ENCODE measurements around the gene PTGDS. TPM values are rescaled to one million over a fixed set of nuclear protein-coding genes. Genes with fewer than 3 reads are reported as not detected.

PTGDS gene
- polyA plus RNA-seq, 1 donor from 2014 or later: not detected

DNA sequence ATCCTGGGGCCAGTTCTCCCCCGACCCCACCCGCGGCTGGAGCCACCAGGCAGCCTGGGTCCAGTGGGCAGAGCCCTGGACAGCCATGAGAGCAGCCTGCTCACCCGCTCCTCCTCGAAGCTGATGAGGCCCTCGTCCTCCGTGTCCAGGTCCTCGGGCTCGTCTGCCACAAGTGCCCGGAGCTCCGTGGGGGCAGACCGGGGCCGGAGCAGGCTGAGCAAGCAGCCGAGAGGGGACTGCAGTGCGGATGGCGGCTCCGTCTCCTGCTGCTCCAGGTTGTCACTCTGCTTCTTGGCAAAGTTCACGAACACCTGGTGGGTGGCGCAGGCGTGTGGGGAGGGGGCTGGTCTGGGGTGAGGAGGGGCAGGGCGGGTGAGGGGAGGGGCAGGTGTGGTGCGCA is 31.0 kb downstream of the PTGDS start:
- H3K4me1 Mint-ChIP-seq: no peaks in the 10 kb centered on the region

DNA sequence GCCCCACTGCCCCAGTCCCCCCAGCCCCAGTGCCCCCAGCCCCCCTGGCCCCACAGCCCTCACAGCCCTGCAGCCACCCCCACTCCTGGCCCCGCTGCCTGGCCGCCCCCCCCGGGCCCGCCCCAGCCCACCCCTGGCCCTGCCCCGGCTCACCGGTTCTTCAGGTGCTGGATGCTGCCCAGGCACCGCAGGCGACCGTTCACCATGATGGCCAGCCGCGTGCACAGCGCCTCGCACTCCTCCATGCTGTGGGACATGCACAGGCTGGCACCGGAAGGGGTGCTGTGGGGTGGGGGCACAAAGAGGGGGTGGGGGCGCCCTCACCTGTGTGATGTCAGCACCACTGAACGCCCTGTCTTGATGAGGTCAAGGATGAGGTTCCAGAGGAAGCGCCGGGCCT is 31.9 kb downstream of the PTGDS start:
- H3K4me1 Mint-ChIP-seq: no peaks in the 10 kb centered on the region
- peaks cover 3% of the 10 kb centered on the region for H3K27me3 Mint-ChIP-seq
- H3K9me3 Mint-ChIP-seq: peaks cover 0 to 1% (median 0%) of the 10 kb centered on the region in 3 donors
- no peak overlapping the region for H3K27ac Mint-ChIP-seq
- H3K4me3 Mint-ChIP-seq: no peak overlapping the region
- H3K36me3 Mint-ChIP-seq: no peaks in the 10 kb centered on the region

More for the DNA sequence above, 31.0 kb downstream of the PTGDS start:
- Mint-ChIP-seq H3K27ac (no peak overlapping the region), H3K9me3 (peaks cover 0 to 1% (median 0%) of the 10 kb centered on the region in 3 donors), H3K27me3 (peaks cover 3% of the 10 kb centered on the region), H3K36me3 (no peaks in the 10 kb centered on the region), H3K4me3 (no peak overlapping the region)

DNA sequence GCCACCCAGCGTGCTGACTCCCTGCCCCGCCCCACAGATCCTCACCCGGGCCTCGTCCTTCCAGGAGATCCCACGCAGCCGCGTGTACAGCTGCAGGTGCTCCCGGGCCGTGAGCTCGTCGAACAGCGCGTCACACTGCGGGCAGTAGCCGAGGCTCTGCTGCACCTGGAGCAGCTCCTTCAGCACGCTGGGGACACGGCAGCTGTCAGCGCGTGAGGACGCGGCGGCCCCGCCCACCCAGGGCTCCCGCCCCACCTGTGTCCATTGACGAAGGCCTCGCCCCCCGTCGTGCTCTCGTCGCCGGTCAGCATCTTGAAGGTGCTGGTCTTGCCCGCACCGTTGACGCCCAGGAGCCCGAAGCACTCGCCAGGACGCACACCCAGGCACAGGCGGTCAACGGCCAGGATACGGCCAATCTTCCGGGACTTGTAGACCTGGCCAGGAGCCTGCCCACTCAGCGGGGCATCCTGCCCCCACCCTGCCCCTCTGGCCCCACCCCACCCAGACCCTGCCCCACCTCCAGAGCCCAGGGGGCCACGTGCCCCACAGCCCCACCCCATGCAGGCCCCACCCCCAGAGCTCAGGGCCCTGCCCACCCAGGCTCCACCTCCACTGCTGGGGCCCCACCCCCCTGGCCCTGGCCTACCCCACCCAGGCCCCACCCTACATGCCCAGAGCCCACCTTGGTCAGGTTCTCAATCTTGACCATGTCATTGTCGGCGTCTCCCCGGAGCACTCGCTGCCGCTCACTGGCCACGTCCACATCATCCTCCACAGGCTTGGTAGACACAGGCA is 32.8 kb downstream of the PTGDS start:
- no peaks in the 10 kb centered on the region for H3K4me1 Mint-ChIP-seq
- H3K36me3 Mint-ChIP-seq: no peaks in the 10 kb centered on the region
- peaks cover 3% of the 10 kb centered on the region for H3K27me3 Mint-ChIP-seq
- H3K4me3 Mint-ChIP-seq: no peak overlapping the region
- no peaks in the 10 kb centered on the region for H3K9me3 Mint-ChIP-seq
- H3K27ac Mint-ChIP-seq: no peak overlapping the region

DNA sequence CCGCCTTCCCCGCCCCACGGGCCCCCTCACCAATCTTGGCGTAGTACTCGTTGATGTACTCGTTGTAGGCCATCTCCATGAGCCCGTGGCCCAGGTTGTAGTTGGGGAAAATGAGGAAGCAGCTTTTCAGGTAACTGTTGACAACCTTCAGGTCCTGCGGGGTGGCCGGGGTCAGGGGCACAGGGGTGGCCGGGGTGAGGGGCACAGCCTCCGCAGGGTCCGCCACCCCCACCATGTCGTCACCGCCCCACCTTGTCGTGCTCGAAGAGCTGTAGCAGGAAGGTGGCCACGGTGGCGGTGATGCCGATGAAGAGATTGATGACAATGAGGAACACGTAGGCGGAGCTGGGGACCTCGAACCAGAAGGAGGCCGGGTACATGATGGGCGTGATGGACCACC is 33.9 kb downstream of the PTGDS start:
- no peak overlapping the region for H3K4me3 Mint-ChIP-seq
- no peaks in the 10 kb centered on the region for H3K36me3 Mint-ChIP-seq
- H3K4me1 Mint-ChIP-seq: no peaks in the 10 kb centered on the region
- no peaks in the 10 kb centered on the region for H3K9me3 Mint-ChIP-seq
- H3K27me3 Mint-ChIP-seq: peaks cover 3% of the 10 kb centered on the region
- no peak overlapping the region for H3K27ac Mint-ChIP-seq

DNA sequence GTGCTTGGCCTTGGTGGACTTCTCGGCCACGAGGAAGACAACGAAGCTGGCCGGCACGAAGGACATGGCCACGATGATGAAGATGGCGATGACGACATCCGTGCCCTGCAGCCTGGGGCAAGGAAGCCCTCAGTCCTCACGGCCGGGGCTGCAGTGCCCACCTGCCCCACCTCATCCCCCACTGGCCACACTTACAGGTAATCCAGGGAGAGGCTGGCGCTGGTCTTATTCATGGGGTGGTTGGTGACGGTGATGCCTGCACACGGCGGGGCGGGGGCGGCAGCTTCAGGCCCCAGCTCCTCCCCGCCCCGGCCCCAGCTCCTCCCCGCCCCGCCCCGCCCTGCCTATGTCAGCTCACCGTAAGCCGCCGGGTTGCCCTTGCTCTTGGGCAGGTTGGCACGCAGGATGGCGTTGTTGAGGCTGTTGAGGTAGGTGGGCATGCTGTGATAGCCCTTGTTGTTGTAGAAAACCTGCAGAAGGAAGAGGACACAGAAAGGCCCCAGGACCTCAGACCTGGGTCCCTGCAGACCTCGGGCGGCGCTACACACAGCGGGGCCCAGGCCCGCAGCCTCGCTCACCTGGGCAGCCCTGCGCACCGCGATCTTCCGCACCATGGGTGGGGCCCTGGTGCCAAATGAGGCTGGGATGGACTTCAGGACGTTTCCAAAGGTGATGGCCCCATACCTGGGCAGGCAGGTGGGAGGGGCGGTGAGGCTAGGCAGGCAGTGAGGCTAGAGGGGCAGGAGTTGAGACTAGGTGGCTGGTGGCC is 34.8 kb downstream of the PTGDS start:
- Mint-ChIP-seq H3K4me1 (no peaks in the 10 kb centered on the region), H3K27ac (no peak overlapping the region), H3K4me3 (no peak overlapping the region), H3K27me3 (no peaks in the 10 kb centered on the region), H3K9me3 (no peaks in the 10 kb centered on the region), H3K36me3 (no peaks in the 10 kb centered on the region)

DNA sequence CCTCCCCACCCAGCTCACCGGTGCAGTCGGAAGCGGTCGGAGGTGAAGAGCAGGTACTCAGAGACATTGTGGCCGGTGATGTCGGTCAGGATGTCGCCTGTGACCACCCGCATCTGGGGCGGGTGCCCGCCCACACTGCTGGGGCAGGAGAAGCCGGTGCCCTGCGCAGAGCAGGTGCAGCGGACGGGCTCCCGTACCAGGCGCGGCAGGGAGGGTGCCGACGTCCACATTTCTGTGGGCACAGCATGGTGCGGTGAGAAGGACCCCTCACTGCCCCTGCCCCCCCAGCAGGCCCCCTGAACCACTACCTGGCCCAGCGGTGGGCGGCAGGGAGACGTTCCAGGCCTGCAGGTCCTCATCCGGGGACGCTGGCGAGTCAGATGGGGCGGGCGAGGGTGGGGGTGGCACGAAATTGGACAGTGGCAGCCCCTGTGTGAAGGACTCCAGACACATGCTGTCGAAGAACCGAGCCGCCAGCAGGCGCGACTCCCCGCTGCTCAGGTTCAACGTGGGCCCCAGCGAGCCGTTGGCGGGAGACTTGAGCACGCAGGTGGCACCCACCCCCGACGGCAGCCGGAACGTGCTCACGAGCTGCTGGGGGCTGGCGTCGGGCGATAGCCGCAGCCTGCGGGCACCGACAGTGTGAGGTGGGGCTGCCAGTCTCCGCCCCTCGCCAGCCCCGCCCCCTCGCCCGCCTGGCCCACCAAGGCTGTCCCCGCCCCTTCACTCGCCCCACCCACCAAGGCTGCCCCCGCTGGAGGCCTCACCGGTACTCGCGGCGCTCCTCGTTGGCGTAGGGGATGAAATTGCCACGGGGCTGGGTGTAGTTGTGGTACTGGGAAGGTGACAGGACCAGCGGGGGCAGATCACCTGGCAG is 35.6 kb downstream of the PTGDS start:
- Mint-ChIP-seq H3K27ac (no peak overlapping the region), H3K36me3 (no peaks in the 10 kb centered on the region), H3K9me3 (no peaks in the 10 kb centered on the region), H3K4me1 (no peaks in the 10 kb centered on the region), H3K4me3 (no peak overlapping the region), H3K27me3 (no peaks in the 10 kb centered on the region)

DNA sequence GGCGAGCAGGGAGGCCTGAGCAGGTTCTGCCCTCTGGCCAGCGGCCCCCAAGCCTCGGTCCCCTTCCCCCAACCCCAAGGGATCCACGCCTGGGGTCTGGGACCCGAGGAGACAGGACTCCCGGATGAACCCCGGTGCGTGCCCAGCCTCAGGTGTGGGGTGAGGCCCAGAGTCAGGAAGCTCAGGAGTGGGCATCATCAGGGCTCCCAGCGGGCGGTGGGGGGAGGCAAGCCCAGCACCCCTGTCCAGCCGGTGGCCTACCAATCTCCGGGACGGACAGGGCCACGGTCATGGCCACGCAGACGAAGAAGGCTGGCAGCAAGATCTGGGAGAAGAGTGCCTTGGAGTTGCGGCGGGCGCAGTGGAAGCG is 36.3 kb downstream of the PTGDS start:
- H3K9me3 Mint-ChIP-seq: no peaks in the 10 kb centered on the region
- H3K27ac Mint-ChIP-seq: no peak overlapping the region
- no peak overlapping the region for H3K4me3 Mint-ChIP-seq
- H3K36me3 Mint-ChIP-seq: peaks cover under 1% of the 10 kb centered on the region
- no peaks in the 10 kb centered on the region for H3K27me3 Mint-ChIP-seq
- no peaks in the 10 kb centered on the region for H3K4me1 Mint-ChIP-seq

DNA sequence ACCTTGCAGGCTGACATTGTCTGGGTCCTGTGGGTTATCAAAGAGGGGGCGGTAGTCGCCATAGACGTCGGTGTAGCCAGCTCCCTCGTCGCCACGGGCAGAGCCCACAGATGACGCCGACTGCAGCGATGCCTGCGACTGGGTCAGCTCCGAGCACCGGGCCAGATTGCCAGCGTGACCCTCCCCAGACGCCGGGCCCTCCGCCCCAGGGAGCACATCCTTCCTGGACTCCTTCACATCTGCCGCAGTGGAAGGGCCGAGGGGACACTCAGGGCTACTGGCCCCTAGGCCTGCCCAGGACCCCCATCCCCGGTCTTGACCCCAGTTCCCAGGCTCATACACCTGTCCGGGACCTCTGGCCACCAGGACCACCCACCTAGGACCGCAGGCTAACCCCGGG is 36.9 kb downstream of the PTGDS start:
- H3K4me3 Mint-ChIP-seq: peak overlapping the region in 1 of 4 donors; percentile 22
- H3K9me3 Mint-ChIP-seq: no peaks in the 10 kb centered on the region
- no peak overlapping the region for H3K27ac Mint-ChIP-seq
- H3K4me1 Mint-ChIP-seq: no peaks in the 10 kb centered on the region
- H3K27me3 Mint-ChIP-seq: no peaks in the 10 kb centered on the region
- peaks cover 1% of the 10 kb centered on the region for H3K36me3 Mint-ChIP-seq

DNA sequence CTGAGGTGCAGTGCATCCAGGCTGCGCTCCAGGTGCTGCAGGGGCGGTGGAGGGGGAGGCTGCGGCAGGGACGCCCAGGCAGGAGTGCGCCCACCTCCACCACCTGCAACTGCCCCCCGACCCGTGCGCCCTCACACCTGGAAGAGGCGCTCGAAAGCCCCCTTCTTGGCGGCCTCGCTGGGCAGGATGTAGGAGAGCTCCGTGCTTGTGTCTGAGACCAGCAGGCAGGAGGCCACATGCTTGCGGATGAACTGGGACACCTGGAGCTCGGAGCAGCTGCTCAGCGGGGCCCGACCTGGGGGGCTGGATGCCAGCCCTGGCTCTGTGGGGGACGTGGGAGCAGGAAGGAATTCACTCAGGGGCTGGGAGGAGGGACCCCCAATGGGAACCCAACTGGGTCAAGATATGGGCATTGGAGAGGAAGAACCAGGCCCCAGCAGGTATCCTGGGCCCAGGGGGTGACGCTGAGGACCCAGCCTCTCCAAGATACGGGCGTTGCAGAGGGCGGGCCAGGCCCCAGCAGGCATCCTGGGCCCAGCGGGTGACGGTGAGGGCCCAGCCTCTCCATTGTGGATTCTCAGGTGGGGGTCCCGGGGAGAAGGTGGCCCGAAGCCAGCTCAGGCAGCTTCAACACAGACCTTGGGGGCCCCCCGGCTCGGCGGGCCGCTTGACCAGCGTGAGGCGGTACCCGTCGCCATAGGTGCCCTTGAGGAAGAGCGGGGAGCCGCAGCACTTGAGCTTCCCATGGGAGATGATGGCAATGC is 37.7 kb downstream of the PTGDS start:
- Mint-ChIP-seq H3K4me3 (no peak overlapping the region), H3K4me1 (no peaks in the 10 kb centered on the region), H3K27ac (no peak overlapping the region), H3K36me3 (peaks cover 3% of the 10 kb centered on the region), H3K27me3 (no peaks in the 10 kb centered on the region), H3K9me3 (no peaks in the 10 kb centered on the region)

DNA sequence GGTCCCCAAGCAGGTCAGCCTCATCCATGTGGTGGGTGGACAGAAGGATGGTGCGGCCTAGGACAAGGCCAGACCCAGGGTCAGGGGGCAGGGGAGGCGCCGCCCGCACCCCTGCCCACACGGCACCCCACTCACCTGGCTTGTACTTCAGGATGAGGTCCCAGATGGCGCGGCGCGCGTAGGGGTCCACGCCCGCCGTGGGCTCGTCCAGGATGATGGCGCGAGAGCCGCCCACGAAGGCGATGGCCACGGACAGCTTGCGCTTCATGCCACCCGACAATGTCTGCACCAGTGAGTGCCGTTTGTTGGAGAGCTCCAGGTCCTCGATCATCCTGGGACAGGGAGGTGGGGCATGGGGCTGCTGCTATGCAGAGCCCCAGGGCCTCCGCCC is 38.2 kb downstream of the PTGDS start:
- H3K27ac Mint-ChIP-seq: no peak overlapping the region
- peaks cover 3% of the 10 kb centered on the region for H3K36me3 Mint-ChIP-seq
- no peaks in the 10 kb centered on the region for H3K27me3 Mint-ChIP-seq
- no peaks in the 10 kb centered on the region for H3K9me3 Mint-ChIP-seq
- no peak overlapping the region for H3K4me3 Mint-ChIP-seq
- no peaks in the 10 kb centered on the region for H3K4me1 Mint-ChIP-seq

DNA sequence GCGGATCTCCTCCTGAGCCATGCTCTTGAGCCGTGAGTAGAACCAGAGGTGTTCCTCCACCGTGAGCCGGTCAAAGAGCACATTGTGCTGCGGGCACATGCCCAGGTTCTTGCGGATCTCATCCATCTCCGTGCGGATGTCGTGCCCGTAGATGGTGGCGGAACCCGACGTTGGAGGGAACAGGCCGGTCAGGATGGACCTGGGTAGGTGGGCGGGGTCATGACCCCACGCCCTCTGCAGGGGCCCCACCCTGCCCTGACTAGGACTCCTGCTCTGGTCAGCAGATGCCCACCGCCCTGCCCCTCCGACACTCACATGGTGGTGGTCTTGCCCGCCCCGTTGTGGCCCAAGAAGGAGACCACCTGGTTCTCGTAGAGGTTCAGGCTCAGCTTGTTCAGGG is 38.7 kb downstream of the PTGDS start:
- Mint-ChIP-seq H3K4me1 (no peaks in the 10 kb centered on the region), H3K27ac (no peak overlapping the region), H3K36me3 (peaks cover 3% of the 10 kb centered on the region), H3K27me3 (no peaks in the 10 kb centered on the region), H3K4me3 (no peak overlapping the region), H3K9me3 (no peaks in the 10 kb centered on the region)

DNA sequence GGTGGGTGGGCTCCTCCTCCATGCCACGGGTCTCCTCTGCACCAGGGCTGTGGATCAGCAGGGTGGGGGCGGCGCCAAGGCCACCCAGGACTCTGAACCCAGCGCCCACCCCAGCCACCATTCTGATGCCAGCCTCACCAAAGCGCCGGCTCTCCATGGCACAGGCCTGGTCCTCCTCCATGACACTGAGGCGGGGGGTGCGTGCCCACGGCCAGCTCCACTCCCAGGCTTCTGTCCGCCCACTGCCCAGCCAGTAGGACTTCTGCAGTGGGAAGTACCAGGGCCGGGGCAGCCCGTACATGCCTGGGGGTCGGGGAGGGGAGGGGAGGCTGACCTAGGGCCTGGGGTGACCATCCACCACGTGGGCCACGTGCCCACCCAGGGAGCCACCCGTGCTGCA is 39.1 kb downstream of the PTGDS start:
- Mint-ChIP-seq H3K27me3 (no peaks in the 10 kb centered on the region), H3K36me3 (peaks cover 3% of the 10 kb centered on the region), H3K4me1 (no peaks in the 10 kb centered on the region), H3K27ac (no peak overlapping the region), H3K9me3 (no peaks in the 10 kb centered on the region), H3K4me3 (no peak overlapping the region)

DNA sequence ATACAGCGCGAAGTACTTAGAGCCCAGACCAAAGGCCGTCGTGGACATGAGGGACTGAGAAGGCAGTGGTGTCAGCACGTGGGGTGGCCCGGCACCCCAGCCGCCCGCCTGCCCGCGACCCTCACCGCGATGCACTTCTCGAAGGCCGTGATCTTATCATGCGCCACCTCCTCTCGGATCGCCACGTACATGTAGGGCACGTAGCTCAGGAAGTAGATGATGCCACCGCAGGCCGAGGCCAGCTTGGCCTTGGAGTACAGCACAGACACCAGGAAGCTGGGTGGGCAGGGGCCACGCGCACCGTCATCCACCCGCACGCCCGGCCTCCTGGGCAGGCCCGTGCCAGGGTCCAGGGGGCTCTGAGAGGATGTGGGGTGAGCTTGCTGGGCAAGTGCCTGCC is 39.8 kb downstream of the PTGDS start:
- H3K36me3 Mint-ChIP-seq: peaks cover 3% of the 10 kb centered on the region
- H3K9me3 Mint-ChIP-seq: no peaks in the 10 kb centered on the region
- H3K4me1 Mint-ChIP-seq: peaks cover 0 to under 1% (median 0%) of the 10 kb centered on the region in 3 donors
- no peak overlapping the region for H3K27ac Mint-ChIP-seq
- H3K4me3 Mint-ChIP-seq: no peak overlapping the region
- no peaks in the 10 kb centered on the region for H3K27me3 Mint-ChIP-seq

DNA sequence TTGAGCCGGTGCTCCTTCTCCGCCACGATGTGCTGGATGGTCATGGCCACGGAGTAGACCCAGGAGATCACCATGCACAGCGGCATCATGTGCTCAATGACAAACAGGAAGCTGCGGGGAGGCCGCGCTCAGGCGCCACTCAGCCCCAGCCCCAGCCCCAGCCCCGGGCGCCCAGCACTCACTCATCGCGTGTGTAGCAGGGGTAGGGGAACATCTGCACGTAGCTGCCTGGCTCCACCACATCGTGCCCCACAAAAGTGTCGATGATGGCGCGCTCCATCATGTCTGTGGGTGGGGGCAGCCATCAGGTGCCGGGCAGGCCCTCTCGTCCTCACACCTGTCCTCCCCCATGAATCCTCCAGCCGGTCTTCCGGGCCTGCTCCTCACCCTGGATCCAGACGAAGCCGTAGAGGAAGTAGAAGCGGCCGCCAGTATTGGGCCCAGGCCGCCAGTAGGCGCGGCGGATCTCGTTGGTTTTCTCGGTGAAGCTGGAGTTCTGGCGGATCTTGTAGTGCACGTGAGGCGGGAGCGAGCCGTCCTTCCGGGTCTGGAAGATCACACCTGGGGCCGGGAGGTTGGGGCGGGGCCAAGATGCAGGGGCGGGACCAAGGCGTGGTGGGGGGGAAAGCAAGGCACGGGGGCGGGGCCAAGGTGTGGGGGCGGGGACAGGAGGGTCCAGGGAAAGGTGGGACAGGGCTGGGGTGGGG is 40.6 kb downstream of the PTGDS start:
- H3K4me1 Mint-ChIP-seq: peaks cover 0 to 1% (median 0%) of the 10 kb centered on the region in 3 donors
- H3K4me3 Mint-ChIP-seq: no peak overlapping the region
- H3K36me3 Mint-ChIP-seq: peaks cover 3% of the 10 kb centered on the region
- H3K9me3 Mint-ChIP-seq: no peaks in the 10 kb centered on the region
- no peaks in the 10 kb centered on the region for H3K27me3 Mint-ChIP-seq
- peak overlapping the region in 1 of 3 donors; percentile 67 for H3K27ac Mint-ChIP-seq
